SK-N-MC (cell line): ENCODE results near the gene ZNF850.

ENCODE experiments used
- EZH2 ChIP-seq: fragments of 200-600 bp; sonication (generic); IDR thresholded peaks from one replicate; pipeline ENCODE4 v1.6.1; 2017; ENCODE audit warnings: antibody characterized with exemption
- FOXP2 ChIP-seq: optimal IDR thresholded peaks from 2 replicates; pipeline ENCODE3; 2011; ENCODE audit warnings: mild to moderate bottlenecking, moderate library complexity; ENCODE audit not compliant: insufficient read depth; ENCODE audit errors: extremely low read length, control extremely low read depth
- POLR2AphosphoS5 ChIP-seq: IDR thresholded peaks from 2 replicates; pipeline ENCODE4 v1.6.1; 2012; ENCODE audit warnings: mild to moderate bottlenecking, low read depth, low read length, borderline replicate concordance

- TF ChIP-seq EZH2 (no peak), POLR2AphosphoS5 (no peak), FOXP2 (no peak)
Observed at GRCh38 chr19:36807029-36807428, 34.4 kb upstream of the ZNF850 start.
